HL-60/S4 treated with retinoic acid at 250 ng/mL for 4 days and 3 days (cell line): ENCODE measurements around the gene OR10H3.
"Not testable (repeated sequence)": the region's sequence is repeated elsewhere in the genome, so short reads cannot be mapped to it uniquely, and the experiment has no call there.

Experiments
- in situ Hi-C: fragments of 300-500 bp; cut with MboI; formaldehyde crosslinking; loops from 2 replicates; pipeline ENCODE4 v1.7.0; 2022; ENCODE audit warnings: low sequenced_read_pairs

Gene OR10H3

DNA sequence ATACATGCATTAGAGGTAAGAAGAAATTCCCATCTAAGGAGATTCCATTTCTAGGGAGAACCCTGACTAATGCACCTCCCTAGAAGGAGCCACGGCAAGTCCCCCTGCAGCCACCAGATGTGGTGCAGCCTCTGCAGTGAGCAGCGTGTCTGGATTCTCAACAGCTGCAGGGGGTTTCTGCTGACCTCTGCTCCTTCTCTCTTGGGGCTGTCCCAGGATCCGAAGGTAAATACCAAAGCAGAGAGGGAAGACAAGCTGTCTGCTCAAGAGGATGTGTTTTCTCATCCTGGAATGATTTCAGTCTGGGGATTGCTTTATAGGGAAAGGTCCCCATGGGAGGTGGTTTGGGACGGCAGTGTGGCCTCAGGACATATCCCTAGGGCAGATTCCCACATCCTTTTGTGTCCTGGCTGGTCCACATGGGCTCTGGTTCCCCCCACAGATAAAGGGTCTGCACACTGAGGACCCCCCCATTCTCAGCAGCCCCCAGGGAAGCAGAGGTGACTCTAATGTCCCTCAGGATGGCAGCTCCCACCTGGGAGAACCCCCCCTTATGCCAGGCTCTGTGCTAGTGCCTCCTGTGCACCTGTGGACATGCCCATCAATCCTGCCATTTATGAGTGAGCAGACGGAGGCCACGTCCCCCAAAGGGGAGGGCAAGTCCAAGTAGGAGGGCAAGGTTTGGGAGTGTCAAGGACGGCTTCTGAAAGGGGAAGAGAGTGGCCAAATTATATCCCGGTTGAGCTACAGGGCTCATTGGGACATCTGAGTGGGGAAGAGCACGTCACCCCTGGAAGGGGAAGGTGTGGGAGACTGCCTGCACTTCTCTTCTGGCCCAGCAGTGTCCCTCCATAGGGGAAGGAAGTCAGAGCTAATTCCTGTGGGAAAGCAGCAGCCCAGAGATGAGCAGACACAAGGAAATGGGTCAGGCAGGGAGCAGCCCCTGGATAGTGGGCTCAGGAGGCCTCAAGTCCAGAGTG, 39.5 kb downstream of the OR10H3 start:
- in situ Hi-C loops: no loop called here

DNA sequence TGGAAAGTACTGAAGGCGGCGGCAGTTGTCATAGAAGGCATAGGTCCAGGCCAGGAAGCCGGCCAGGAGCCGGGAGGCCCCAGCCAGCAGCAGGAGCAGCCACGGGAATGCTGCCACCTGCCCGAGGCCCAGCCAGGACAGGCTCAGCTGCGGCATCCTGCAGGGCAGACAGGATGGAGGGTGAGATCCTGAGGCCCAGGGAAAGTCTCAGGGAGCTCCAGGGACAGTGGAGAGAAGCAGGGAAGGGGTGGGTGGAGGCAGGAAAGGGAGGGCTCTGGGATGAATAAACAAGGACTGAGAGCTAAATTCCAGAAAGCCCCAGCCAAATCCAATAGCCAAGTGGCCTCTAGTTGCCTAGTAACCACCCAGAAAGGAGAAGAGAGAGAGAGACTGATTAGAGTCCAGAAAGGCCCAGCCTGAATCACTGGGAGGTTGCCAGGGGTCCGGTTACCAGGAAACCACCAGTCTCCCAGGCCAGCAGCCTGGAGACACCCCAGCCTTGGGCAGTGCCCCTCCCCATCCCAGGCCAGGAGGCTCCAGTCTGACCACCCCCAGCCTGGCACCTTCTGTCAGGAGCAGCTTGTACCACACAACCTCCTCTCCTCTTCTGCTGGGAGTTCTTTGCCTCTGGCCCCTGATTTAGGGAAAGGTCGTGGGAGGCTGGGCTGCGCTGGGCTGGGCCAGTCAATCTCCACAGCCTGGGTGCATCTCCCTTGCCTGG, 42.1 kb downstream of the OR10H3 start:
- in situ Hi-C loops: no loop called here

DNA sequence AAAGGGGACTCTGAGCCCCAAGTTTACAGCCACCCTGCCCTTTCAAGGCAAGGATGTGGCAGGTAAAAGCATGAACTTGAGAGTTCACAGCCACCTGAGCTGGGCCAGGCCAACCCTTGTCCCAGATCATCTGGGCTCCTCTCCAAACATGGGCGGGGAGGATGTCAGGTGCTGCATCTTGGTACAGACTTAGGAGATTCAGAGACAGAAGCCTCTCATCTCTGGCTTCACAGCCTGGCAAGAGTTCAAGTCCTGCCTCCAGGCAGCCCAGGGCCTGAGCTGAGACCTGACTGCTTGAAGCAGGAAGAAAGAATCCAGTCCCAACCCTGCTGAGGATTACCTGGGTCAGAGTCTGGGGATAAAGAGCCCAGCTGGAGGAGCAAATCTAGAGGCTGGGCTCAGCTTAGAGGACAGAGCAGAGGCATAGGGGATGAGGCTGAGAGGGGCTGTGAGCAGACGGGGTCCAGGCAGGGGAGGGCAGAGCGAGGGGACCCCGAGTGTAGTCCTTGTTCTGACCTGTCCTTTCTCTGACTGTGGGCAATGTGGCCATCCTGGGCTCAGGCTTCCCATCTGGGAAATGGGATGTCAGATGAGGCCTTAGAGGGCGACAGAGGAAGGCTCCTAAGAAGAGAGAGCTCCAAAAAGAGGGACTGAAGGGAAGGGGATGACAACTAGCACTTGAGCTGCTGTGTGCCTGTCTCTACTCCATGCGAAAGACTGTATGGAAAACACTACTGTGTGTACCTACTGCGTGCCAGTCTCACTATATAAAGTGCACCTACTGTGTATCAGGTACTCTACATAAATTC, 43.0 kb downstream of the OR10H3 start:
- in situ Hi-C loops: no loop called here

DNA sequence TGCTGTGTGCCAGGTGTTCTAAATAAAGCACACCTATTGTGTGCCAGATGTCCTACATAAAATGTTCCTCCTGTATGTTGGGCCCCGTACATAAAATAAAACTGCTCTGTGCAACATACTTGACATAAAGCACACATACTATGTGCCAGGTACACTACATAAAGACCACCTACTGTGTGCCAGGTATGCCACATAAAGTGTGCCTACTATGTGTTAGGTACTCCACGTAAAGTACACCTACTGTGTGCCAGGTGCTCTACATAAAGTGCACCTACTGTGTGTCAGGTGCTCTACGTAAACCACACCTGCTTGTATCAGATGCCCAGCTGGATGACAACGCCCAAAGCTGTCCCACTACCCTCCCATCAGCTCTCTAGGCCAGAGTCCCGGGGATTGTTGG, 43.9 kb downstream of the OR10H3 start:
- in situ Hi-C loops: no loop called here

DNA sequence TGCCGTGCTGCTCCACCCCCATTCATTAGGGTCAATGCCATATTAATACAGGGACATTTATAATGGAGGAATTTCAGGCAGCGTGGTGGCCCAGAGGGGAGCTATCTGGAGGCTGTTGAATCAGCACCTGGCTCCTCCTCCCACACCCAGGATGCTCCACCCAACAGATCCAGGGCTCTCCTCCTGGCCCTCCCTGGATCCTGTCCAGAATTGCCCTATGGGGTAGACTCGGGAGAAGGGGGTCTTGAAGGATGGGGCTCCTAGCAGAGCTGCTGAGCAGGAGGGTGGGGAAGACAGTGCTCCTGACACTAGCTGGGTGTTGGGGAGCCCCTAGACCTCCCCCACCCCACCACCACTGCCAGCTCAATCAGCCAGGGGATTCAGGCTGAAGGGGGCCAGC, 44.4 kb downstream of the OR10H3 start:
- in situ Hi-C loops: no loop called here

DNA sequence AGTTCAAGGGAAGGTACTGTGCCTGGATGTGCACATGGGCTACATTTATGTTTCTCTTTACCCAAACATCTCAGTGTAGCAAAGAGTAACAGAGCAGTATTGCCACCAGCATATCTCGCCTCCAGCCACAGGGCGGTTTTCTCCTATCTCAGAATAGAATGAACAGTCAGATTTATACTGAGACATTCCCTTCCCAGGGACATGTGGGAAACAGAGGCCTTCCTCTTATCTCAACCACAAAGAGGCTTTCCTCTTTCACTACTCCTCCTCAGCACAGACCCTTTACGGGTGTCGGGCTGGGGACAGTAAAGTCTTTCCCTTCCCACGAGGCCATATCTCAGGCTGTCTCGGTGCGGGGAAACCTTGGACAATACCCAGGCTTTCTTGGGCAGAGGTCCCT, 45.1 kb downstream of the OR10H3 start:
- in situ Hi-C loops: not testable (repeated sequence)

DNA sequence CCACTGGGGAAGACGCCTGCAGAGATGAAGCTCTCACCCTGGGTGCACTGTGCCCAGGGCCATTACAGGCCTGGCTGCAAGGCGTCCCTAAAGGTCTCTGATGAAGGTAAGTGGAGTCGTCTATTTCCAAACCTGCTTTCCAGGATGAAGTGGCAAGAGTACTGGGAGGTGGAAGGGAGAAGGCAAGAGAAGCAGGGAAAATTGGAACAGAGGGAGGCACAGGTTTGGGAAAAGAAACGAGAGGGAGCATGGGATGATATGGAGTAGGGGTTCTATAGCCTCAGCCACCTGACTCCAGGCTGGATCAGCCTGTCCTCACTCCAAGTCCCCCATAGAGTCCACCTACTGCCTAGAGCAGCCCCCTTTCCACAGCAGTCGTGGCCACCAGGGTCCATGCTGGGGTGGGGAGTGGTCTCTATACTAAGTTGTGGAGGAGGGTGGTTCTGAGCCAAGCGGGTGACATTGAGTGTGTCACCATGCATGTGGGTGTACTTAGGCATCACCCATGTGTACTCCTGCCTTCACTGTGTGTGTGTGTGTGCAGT, 49.9 kb downstream of the OR10H3 start, which contains the start of gene OR10H5:
Gene OR10H5 (plus strand): TSS at position 51 of the 545 bp plus-strand sequence. CDS start 6,388 bp downstream, outside the sequence.
- in situ Hi-C loops: no loop called here

DNA sequence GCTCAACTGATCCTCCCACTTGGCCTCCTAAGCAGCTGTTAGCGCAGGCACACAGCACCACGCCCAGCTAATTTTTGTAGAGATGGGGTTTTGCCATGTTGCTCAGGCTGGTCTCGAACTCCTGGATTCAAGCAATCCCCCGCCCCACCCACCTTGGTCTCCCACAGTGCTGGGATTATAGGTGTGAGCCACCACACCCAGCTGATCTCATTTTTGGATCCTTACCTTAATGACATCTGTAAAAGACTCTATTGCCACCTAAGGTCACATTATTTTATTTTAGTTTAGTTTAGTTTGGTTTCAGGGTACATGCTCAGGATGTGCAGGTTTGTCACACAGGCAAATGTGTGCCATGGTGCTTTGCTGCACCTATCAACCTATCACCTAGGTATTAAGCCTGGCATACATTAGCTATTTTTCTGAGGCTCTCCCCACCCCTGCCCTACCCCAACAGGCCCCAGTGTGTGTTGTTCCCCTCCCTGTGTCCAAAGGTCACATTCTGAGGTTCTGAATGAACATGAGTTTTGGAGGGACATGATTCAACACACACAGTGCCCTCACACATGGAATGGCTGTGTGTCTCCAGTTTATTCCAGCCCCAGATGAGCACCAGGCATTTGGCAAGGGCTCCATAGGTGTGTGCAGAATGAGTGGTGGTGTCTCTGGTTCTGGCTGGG, 50.9 kb downstream of the OR10H3 start:
- in situ Hi-C loops: no loop called here

DNA sequence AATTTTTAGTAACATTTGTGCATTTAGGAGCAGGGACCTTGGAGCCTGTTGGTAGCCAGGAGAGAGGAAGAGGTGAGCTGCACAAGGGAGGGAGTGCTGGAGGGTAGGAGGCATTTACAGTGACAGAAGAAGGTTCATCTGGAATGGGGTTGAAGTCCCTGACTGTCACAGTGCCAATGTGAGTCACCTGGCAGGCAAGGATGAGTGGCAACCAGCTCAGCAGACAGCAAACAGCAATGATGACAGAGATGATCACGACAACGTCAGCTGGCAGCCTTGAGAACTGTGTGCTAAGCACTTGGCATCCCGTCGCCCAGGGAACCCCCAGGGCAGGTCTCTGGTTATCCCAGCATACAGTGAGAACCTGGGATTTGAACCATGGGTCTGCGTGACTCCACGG, 52.3 kb downstream of the OR10H3 start:
- in situ Hi-C loops: no loop called here
